IMR-90 (cell line): ENCODE data around the gene BRMS1.

Source experiments
- CHD1 ChIP-seq: IDR thresholded peaks from 2 replicates; pipeline ENCODE4 v1.6.1; 2012; ENCODE audit warnings: low read depth, low read length, improper control_type of control experiment
- CTCF ChIP-seq: conservative IDR thresholded peaks from 2 replicates; pipeline ENCODE4 v1.5.1; 2012; ENCODE audit warnings: mild to moderate bottlenecking, low read depth, low read length, improper control_type of control experiment
- FOS ChIP-seq: fragments of 150-350 bp; IDR thresholded peaks from 2 replicates; pipeline ENCODE4 v1.6.1; 2016; ENCODE audit warnings: low read depth, low read length
- MAFK ChIP-seq: IDR thresholded peaks from 2 replicates; pipeline ENCODE4 v1.6.1; 2012; ENCODE audit warnings: low read depth, low read length, improper control_type of control experiment
- MAZ ChIP-seq: IDR thresholded peaks from 2 replicates; pipeline ENCODE4 v1.6.1; 2012; ENCODE audit warnings: low read depth, mild to moderate bottlenecking, low read length, improper control_type of control experiment, moderate library complexity, borderline replicate concordance
- MXI1 ChIP-seq: IDR thresholded peaks from 2 replicates; pipeline ENCODE4 v1.6.1; 2012; ENCODE audit warnings: low read depth, mild to moderate bottlenecking, low read length, moderate library complexity, borderline replicate concordance
- NFE2L2 ChIP-seq: fragments of 150-350 bp; IDR thresholded peaks from 2 replicates; pipeline ENCODE4 v1.6.1; 2016; ENCODE audit warnings: low read depth, mild to moderate bottlenecking, low read length
- POLR2A ChIP-seq: IDR thresholded peaks from 2 replicates; pipeline ENCODE4 v1.6.1; 2012; ENCODE audit warnings: mild to moderate bottlenecking, low read depth, low read length
- RAD21 ChIP-seq: IDR thresholded peaks from 2 replicates; pipeline ENCODE4 v1.6.1; 2012; ENCODE audit warnings: low read length, improper control_type of control experiment
- SMC3 ChIP-seq: fragments of 150-350 bp; IDR thresholded peaks from 2 replicates; pipeline ENCODE4 v1.6.1; 2016; ENCODE audit warnings: low read depth, mild to moderate bottlenecking, antibody characterized with exemption, low read length, moderate library complexity
- USF2 ChIP-seq: fragments of 150-350 bp; IDR thresholded peaks from 2 replicates; pipeline ENCODE4 v1.6.1; 2017; ENCODE audit warnings: mild to moderate bottlenecking, antibody characterized with exemption, low read length, low read depth

- TF ChIP-seq CTCF (no peak), CHD1 (no peak), SMC3 (no peak), MXI1 (no peak), POLR2A (no peak), MAFK (no peak), USF2 (no peak), MAZ (no peak), NFE2L2 (no peak), RAD21 (no peak), FOS (no peak)
These were observed 379 bp upstream of the BRMS1 start for GRCh38 chr11:66345316-66345649.
